Transverse colon (tissue), 4 donors: ENCODE measurements around the gene ROR1. TPM values are rescaled to one million over a fixed set of nuclear protein-coding genes. Genes with fewer than 3 reads are reported as not detected.

Experiments
- DNase-seq: peaks from one replicate; pipeline ENCODE4 v3.0.0-alpha.2; 2019
- H3K27ac ChIP-seq, 4 donors: fragments of 200-600 bp; sonication (generic); 2 replicates each; pipeline ENCODE4 v1.5.1; 2016 to 2018; ENCODE audit warnings: inconsistent platforms in 4 of 4
- H3K27me3 ChIP-seq: fragments of 200-600 bp; sonication (generic); 2 replicates; pipeline ENCODE4 v1.5.1; 2017; ENCODE audit warnings: inconsistent platforms
- H3K36me3 ChIP-seq, 4 donors: fragments of 200-600 bp; sonication (generic); 2 replicates each; pipeline ENCODE4 v1.5.1; 2017 to 2019; ENCODE audit warnings: inconsistent platforms in 4 of 4
- H3K4me1 ChIP-seq, 4 donors: fragments of 200-600 bp; sonication (generic); 2 replicates each; pipeline ENCODE4 v1.5.1; 2017 to 2020; ENCODE audit warnings: inconsistent platforms in 4 of 4
- H3K4me3 ChIP-seq, 4 donors: fragments of 200-600 bp; sonication (generic); 1 replicate in 1 of 4; 2 replicates in 3 of 4; pipeline versions ENCODE4 v1.5.1 to v1.6.1; 2017 to 2019; ENCODE audit warnings: inconsistent platforms in 4 of 4
- H3K9me3 ChIP-seq, 2 donors: fragments of 200-600 bp; sonication (generic); 2 replicates each; pipeline ENCODE4 v1.5.1; 2017 to 2019; ENCODE audit warnings: inconsistent platforms in 2 of 2
- CTCF ChIP-seq, 5 experiments: fragments of 200-600 bp in 3 of 5; fragments of 450-650 bp in 2 of 5; sonication (generic) in 3 of 5; IDR thresholded peaks; 1 replicate in 2 of 5; 2 replicates in 3 of 5; pipeline ENCODE4 v1.5.1; 2016 to 2017; ENCODE audit warnings: antibody characterized with exemption in 5 of 5, inconsistent platforms in 3 of 5, mild to moderate bottlenecking in 2 of 5, moderate library complexity in 1 of 5
- EP300 ChIP-seq: sonication (generic); formaldehyde crosslinking; IDR thresholded peaks from one replicate; pipeline ENCODE4 v1.6.1; 2017; ENCODE audit warnings: antibody characterized with exemption, low read depth
- POLR2A ChIP-seq: fragments of 450-650 bp; IDR thresholded peaks from one replicate; pipeline ENCODE4 v1.6.1; 2016; ENCODE audit warnings: antibody characterized with exemption, mild to moderate bottlenecking, moderate library complexity
- POLR2AphosphoS5 ChIP-seq, 3 donors: sonication (generic); formaldehyde crosslinking; IDR thresholded peaks; one replicate each; pipeline ENCODE4 v1.6.1; 2016; ENCODE audit warnings: antibody characterized with exemption in 3 of 3
- WGBS, 2 donors: methylation state at CpG; one replicate each; pipeline ENCODE4 v1.1.5; 2018; ENCODE audit warnings: low coverage in 1 of 2; 5-methylcytosine and 5-hydroxymethylcytosine counted together
- in situ Hi-C, 4 donors: fragments of 200-750 bp; cut with MboI; loops; one replicate each; pipeline versions ENCODE4 v1.15.0 to v1.15.1; 2017; ENCODE audit warnings: low sequenced_read_pairs in 3 of 4, low pct_ligation_motif_present in 1 of 4, low pct_unique_long_range_greater_than_20kb in 1 of 4
- intact Hi-C: fragments of 100-400 bp; cut with DNase I; formaldehyde crosslinking; loops from one replicate; pipeline ENCODE4 v1.15.1; 2023; ENCODE audit warnings: low total_unique reads
- total RNA-seq, 4 donors: library from RNA; depleted of rRNA; stranded (reverse); fragments of >200 nt; gene quantifications; one replicate each; pipeline ENCODE4 v1.1.0, GENCODE V29; 2016

ROR1 gene
- total RNA-seq, 4 donors from 2014 or later, result 3.0 to 6.7 (median 4.6) TPM

GRCh38 chr1:64047549-64047996, 273.8 kb downstream of the ROR1 start:
- no peak for DNase-seq
- no peak overlapping the region for H3K4me3 ChIP-seq
- no peaks in the 10 kb centered on the region for H3K4me1 ChIP-seq
- WGBS, 2 donors, result 89 to 100% methylated on average over 1 of the region's 1 CpG
- in situ Hi-C loops (no loop called here), intact Hi-C loops (no loop called here)
- no peak for TF ChIP-seq POLR2AphosphoS5 (IDR thresholded peaks at IDR 0.05)
- TF ChIP-seq CTCF (IDR thresholded peaks at IDR 0.05), result no peak
- TF ChIP-seq EP300, result no peak
- TF ChIP-seq POLR2A, result no peak
- H3K9me3 ChIP-seq, result no peaks in the 10 kb centered on the region
- H3K27me3 ChIP-seq, result no peaks in the 10 kb centered on the region
- H3K36me3 ChIP-seq, result no peaks in the 10 kb centered on the region
- no peak overlapping the region for H3K27ac ChIP-seq

- no peak overlapping the region for H3K4me3 ChIP-seq
- no peaks in the 10 kb centered on the region for H3K27me3 ChIP-seq
- H3K4me1 ChIP-seq, result no peaks in the 10 kb centered on the region
- no peaks in the 10 kb centered on the region for H3K9me3 ChIP-seq
- WGBS, 2 donors, result 85% methylated on average over 7 to 9 of the region's 9 CpGs
- intact Hi-C loops (no loop called here), in situ Hi-C loops (no loop called here)
- no peak overlapping the region for H3K27ac ChIP-seq
- no peak for TF ChIP-seq CTCF (IDR thresholded peaks at IDR 0.05)
- no peak for TF ChIP-seq POLR2AphosphoS5 (IDR thresholded peaks at IDR 0.05)
- TF ChIP-seq EP300, result no peak
- no peak for TF ChIP-seq POLR2A
- no peak for DNase-seq
- H3K36me3 ChIP-seq, result no peaks in the 10 kb centered on the region
These were observed 276.2 kb downstream of the ROR1 start for GRCh38 chr1:64049900-64050540.

GRCh38 chr1:64050601-64051000, 276.8 kb downstream of the ROR1 start:
- intact Hi-C loops (no loop called here), in situ Hi-C loops (no loop called here)
- H3K27ac ChIP-seq, result no peak overlapping the region
- H3K27me3 ChIP-seq, result no peaks in the 10 kb centered on the region
- TF ChIP-seq POLR2A (no peak), POLR2AphosphoS5 (IDR thresholded peaks at IDR 0.05) (no peak), EP300 (no peak), CTCF (IDR thresholded peaks at IDR 0.05) (no peak)
- 79 to 89% methylated on average over 2 of the region's 2 CpGs for WGBS, 2 donors
- DNase-seq, result no peak
- H3K9me3 ChIP-seq, result no peaks in the 10 kb centered on the region
- H3K4me1 ChIP-seq, result no peaks in the 10 kb centered on the region
- H3K4me3 ChIP-seq, result no peak overlapping the region
- no peaks in the 10 kb centered on the region for H3K36me3 ChIP-seq

- TF ChIP-seq POLR2A, result no peak
- TF ChIP-seq POLR2AphosphoS5 (IDR thresholded peaks at IDR 0.05), result no peak
- no peak for TF ChIP-seq EP300
- Histone ChIP-seq H3K27ac (no peak overlapping the region), H3K27me3 (no peaks in the 10 kb centered on the region), H3K4me3 (no peak overlapping the region), H3K4me1 (no peaks in the 10 kb centered on the region), H3K36me3 (no peaks in the 10 kb centered on the region), H3K9me3 (no peaks in the 10 kb centered on the region)
- DNase-seq, result no peak
- intact Hi-C loops, result no loop called here
- in situ Hi-C loops, result no loop called here
These were observed 278.0 kb downstream of the ROR1 start for GRCh38 chr1:64051796-64052195.

GRCh38 chr1:64052777-64053176, 279.0 kb downstream of the ROR1 start:
- Histone ChIP-seq H3K9me3 (no peaks in the 10 kb centered on the region), H3K4me3 (no peak overlapping the region), H3K36me3 (no peaks in the 10 kb centered on the region), H3K4me1 (no peaks in the 10 kb centered on the region), H3K27me3 (no peaks in the 10 kb centered on the region), H3K27ac (no peak overlapping the region)
- TF ChIP-seq CTCF (IDR thresholded peaks at IDR 0.05), result no peak
- no peak for TF ChIP-seq EP300
- no peak for TF ChIP-seq POLR2A
- TF ChIP-seq POLR2AphosphoS5 (IDR thresholded peaks at IDR 0.05), result no peak
- 63 to 85% methylated on average over 1 of the region's 1 CpG for WGBS, 2 donors
- intact Hi-C loops (no loop called here), in situ Hi-C loops (no loop called here)
- no peak for DNase-seq
